ENCODE results near the gene LST1.
"Not testable (repeated sequence)": the region's sequence is repeated elsewhere in the genome, so short reads cannot be mapped to it uniquely, and the experiment has no call there.

Gene LST1

GRCh38 chr6:31581434-31582229 is 4.4 kb upstream of the LST1 start:
- peak; percentile 55 for DNase-seq

GRCh38 chr6:31582230-31582643 is 3.8 kb upstream of the LST1 start, which contains the start of gene LTB:
Gene LTB, minus strand, starts transcription at chr6:31582424. Its CDS starts 7 bp downstream, at chr6:31582417.
- DNase-seq, result peak; percentile 61

- peak; percentile 70 for DNase-seq
Measured at GRCh38 chr6:31585491-31585890, 586 bp upstream of the LST1 start.

- peak; percentile 27 for DNase-seq
Measured at GRCh38 chr6:31586599-31587281, 663 bp downstream of the LST1 start.

- no peak for DNase-seq
Measured at GRCh38 chr6:31587791-31588777, 2.0 kb downstream of the LST1 start.

GRCh38 chr6:31588871-31589650 is 3.0 kb downstream of the LST1 start:
- no peak for DNase-seq

GRCh38 chr6:31590691-31591090 is 4.6 kb downstream of the LST1 start:
- not testable (repeated sequence) for DNase-seq

GRCh38 chr6:31592396-31592771 is 6.3 kb downstream of the LST1 start:
- no peak for DNase-seq

GRCh38 chr6:31597006-31597405 is 10.9 kb downstream of the LST1 start:
- DNase-seq, result peak; percentile 54

GRCh38 chr6:31607317-31607716 is 21.2 kb downstream of the LST1 start:
- DNase-seq, result no peak

GRCh38 chr6:31609519-31610406 is 23.7 kb downstream of the LST1 start:
- no peak for DNase-seq

- no peak for DNase-seq
Measured at GRCh38 chr6:31610968-31611367, 24.9 kb downstream of the LST1 start.

- no peak for DNase-seq
Measured at GRCh38 chr6:31614075-31614619, 28.1 kb downstream of the LST1 start.

- no peak for DNase-seq
Measured at GRCh38 chr6:31614684-31615578, 28.9 kb downstream of the LST1 start, which contains the start of gene AIF1. Gene AIF1, plus strand, starts transcription at chr6:31615234. Its CDS starts 96 bp downstream, at chr6:31615330.

GRCh38 chr6:31615748-31616147 is 29.7 kb downstream of the LST1 start:
- DNase-seq, result peak; percentile 55

- DNase-seq, result no peak
Measured at GRCh38 chr6:31617010-31617409, 30.9 kb downstream of the LST1 start.

GRCh38 chr6:31619805-31620585 is 33.9 kb downstream of the LST1 start:
- DNase-seq, result peak; percentile 98

- peak; percentile 97 for DNase-seq
Measured at GRCh38 chr6:31620586-31621319, 34.7 kb downstream of the LST1 start, which contains the start of gene PRRC2A. Gene PRRC2A, plus strand, starts transcription at chr6:31620715. Its CDS starts 2,075 bp downstream, at chr6:31622790.

Data from stimulated activated CD4-positive, alpha-beta T cell treated with anti-CD3 and anti-CD28 coated beads, Interleukin-15, amount 100 ng/mL, for 24 hours (primary cell).